ENCODE measurements around the gene MVB12B. TPM values are rescaled to one million over a fixed set of nuclear protein-coding genes. Genes with fewer than 3 reads are reported as not detected.

The MVB12B gene
- polyA plus RNA-seq, 1 donor from 2014 or later: 39.5 TPM

DNA sequence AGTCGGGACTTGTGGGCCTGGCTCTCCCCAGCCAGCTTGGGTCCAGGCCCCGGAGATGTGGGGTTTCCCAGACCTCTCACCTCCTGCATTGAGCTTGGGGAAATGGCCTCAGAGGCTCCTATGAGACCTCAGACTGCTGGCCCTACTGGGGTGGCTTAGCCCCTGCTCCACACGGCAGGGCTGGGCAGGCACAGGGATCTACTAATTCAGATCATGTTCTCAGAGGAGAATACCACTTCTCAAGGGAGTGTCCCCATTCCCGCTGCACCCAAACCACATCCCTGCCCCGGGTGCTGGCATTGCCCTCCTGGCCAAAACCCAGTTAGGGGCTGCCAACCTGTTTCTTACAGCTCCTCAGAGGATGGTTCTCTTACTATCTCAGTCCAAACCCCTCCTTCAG, 205.0 kb downstream of the MVB12B start:
- Histone ChIP-seq H3K27ac (ENCODE audit: low read length) (no peak overlapping the region), H3K79me2 (replicated peaks; ENCODE audit: insufficient read depth, low read length) (no peaks in the 10 kb centered on the region), H3K9ac (ENCODE audit: low read length) (no peak overlapping the region), H2AFZ (ENCODE audit: low read depth, low read length) (no peak overlapping the region), H3K27me3 (ENCODE audit: insufficient read depth, low read depth, low read length) (no peaks in the 10 kb centered on the region), H3K9me3 (ENCODE audit: low read length) (no peaks in the 10 kb centered on the region), H4K20me1 (ENCODE audit: insufficient read depth) (no peaks in the 10 kb centered on the region), H3K4me3 (ENCODE audit: low read length) (no peak overlapping the region), H3K4me2 (ENCODE audit: low read length) (no peak overlapping the region), H3K9me2 (ENCODE audit: insufficient read depth, low read length) (no peaks in the 10 kb centered on the region), H3F3A (ENCODE audit: insufficient read depth, low read length, poor library complexity, severe bottlenecking) (no peaks in the 10 kb centered on the region), H3K36me3 (ENCODE audit: insufficient read depth, low read length) (no peaks in the 10 kb centered on the region)
- TF ChIP-seq TAF1 (IDR thresholded peaks at IDR 0.05; ENCODE audit: low read depth) (no peak), POLR2AphosphoS5 (IDR thresholded peaks at IDR 0.05) (no peak), RAD21 (conservative IDR thresholded peaks at IDR 0.05) (no peak), MXI1 (conservative IDR thresholded peaks at IDR 0.05; ENCODE audit: poor library complexity, severe bottlenecking) (no peak), SMC3 (conservative IDR thresholded peaks at IDR 0.05; ENCODE audit: poor library complexity) (no peak), EZH2 (IDR thresholded peaks at IDR 0.05; ENCODE audit: borderline replicate concordance, insufficient read depth, low read length, poor library complexity, severe bottlenecking) (no peak), EP300 (conservative IDR thresholded peaks at IDR 0.05; ENCODE audit: poor library complexity, severe bottlenecking) (no peak)
- TF ChIP-seq, protein P1, sequence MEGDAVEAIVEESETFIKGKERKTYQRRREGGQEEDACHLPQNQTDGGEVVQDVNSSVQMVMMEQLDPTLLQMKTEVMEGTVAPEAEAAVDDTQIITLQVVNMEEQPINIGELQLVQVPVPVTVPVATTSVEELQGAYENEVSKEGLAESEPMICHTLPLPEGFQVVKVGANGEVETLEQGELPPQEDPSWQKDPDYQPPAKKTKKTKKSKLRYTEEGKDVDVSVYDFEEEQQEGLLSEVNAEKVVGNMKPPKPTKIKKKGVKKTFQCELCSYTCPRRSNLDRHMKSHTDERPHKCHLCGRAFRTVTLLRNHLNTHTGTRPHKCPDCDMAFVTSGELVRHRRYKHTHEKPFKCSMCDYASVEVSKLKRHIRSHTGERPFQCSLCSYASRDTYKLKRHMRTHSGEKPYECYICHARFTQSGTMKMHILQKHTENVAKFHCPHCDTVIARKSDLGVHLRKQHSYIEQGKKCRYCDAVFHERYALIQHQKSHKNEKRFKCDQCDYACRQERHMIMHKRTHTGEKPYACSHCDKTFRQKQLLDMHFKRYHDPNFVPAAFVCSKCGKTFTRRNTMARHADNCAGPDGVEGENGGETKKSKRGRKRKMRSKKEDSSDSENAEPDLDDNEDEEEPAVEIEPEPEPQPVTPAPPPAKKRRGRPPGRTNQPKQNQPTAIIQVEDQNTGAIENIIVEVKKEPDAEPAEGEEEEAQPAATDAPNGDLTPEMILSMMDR (IDR thresholded peaks at IDR 0.05; ENCODE audit: poor library complexity, severe bottlenecking): no peak
- TF ChIP-seq, protein P2, sequence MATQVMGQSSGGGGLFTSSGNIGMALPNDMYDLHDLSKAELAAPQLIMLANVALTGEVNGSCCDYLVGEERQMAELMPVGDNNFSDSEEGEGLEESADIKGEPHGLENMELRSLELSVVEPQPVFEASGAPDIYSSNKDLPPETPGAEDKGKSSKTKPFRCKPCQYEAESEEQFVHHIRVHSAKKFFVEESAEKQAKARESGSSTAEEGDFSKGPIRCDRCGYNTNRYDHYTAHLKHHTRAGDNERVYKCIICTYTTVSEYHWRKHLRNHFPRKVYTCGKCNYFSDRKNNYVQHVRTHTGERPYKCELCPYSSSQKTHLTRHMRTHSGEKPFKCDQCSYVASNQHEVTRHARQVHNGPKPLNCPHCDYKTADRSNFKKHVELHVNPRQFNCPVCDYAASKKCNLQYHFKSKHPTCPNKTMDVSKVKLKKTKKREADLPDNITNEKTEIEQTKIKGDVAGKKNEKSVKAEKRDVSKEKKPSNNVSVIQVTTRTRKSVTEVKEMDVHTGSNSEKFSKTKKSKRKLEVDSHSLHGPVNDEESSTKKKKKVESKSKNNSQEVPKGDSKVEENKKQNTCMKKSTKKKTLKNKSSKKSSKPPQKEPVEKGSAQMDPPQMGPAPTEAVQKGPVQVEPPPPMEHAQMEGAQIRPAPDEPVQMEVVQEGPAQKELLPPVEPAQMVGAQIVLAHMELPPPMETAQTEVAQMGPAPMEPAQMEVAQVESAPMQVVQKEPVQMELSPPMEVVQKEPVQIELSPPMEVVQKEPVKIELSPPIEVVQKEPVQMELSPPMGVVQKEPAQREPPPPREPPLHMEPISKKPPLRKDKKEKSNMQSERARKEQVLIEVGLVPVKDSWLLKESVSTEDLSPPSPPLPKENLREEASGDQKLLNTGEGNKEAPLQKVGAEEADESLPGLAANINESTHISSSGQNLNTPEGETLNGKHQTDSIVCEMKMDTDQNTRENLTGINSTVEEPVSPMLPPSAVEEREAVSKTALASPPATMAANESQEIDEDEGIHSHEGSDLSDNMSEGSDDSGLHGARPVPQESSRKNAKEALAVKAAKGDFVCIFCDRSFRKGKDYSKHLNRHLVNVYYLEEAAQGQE (IDR thresholded peaks at IDR 0.05; ENCODE audit: borderline replicate concordance): no peak

DNA sequence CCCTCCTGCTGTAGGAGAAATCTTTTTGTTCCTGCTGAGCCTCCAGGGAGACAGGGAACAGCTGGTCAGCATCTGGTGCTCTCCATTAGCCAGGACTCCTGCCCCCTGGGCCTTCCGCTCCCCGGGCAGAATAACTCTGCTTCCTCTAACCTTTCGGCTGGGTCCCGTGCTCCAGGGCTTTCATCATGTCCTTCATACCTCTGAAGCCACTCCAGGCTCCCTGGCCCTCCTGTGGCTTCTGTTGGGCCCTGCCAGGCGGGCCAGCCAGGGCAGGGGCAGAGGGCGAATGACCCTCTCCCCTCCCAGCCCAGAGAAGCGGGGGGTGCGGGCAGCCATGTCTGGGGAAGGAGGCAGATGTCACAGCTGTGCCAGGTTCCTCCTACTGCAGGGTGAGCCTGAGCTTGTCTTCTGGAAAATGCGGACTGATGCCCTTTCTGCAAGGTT, 205.4 kb downstream of the MVB12B start:
- TF ChIP-seq, protein P1 (IDR thresholded peaks at IDR 0.05; ENCODE audit: poor library complexity, severe bottlenecking): no peak
- no peak for TF ChIP-seq RAD21 (conservative IDR thresholded peaks at IDR 0.05)
- no peak for TF ChIP-seq EZH2 (IDR thresholded peaks at IDR 0.05; ENCODE audit: borderline replicate concordance, insufficient read depth, low read length, poor library complexity, severe bottlenecking)
- no peak for TF ChIP-seq SMC3 (conservative IDR thresholded peaks at IDR 0.05; ENCODE audit: poor library complexity)
- TF ChIP-seq MXI1 (conservative IDR thresholded peaks at IDR 0.05; ENCODE audit: poor library complexity, severe bottlenecking): no peak
- TF ChIP-seq EP300 (conservative IDR thresholded peaks at IDR 0.05; ENCODE audit: poor library complexity, severe bottlenecking): no peak
- no peak for TF ChIP-seq TAF1 (IDR thresholded peaks at IDR 0.05; ENCODE audit: low read depth)
- TF ChIP-seq POLR2AphosphoS5 (IDR thresholded peaks at IDR 0.05): no peak
- TF ChIP-seq, protein P2 (IDR thresholded peaks at IDR 0.05; ENCODE audit: borderline replicate concordance): no peak
- no peak overlapping the region for H3K4me2 ChIP-seq (ENCODE audit: low read length)
- no peaks in the 10 kb centered on the region for H3F3A ChIP-seq (ENCODE audit: insufficient read depth, low read length, poor library complexity, severe bottlenecking)
- no peak overlapping the region for H2AFZ ChIP-seq (ENCODE audit: low read depth, low read length)
- H3K9me3 ChIP-seq (ENCODE audit: low read length): no peaks in the 10 kb centered on the region
- H3K79me2 ChIP-seq (replicated peaks; ENCODE audit: insufficient read depth, low read length): no peaks in the 10 kb centered on the region
- no peak overlapping the region for H3K9ac ChIP-seq (ENCODE audit: low read length)
- no peak overlapping the region for H3K27ac ChIP-seq (ENCODE audit: low read length)
- no peak overlapping the region for H3K4me3 ChIP-seq (ENCODE audit: low read length)
- no peaks in the 10 kb centered on the region for H4K20me1 ChIP-seq (ENCODE audit: insufficient read depth)
- no peaks in the 10 kb centered on the region for H3K9me2 ChIP-seq (ENCODE audit: insufficient read depth, low read length)
- H3K36me3 ChIP-seq (ENCODE audit: insufficient read depth, low read length): no peaks in the 10 kb centered on the region
- H3K27me3 ChIP-seq (ENCODE audit: insufficient read depth, low read depth, low read length): no peaks in the 10 kb centered on the region
